HG02981 (cell line): ENCODE results near the gene IMP4.

Experiments
- ATAC-seq: cut with Tn5 transposase; IDR thresholded peaks from one replicate; pipeline ENCODE4 v1.9.1; 2021; ENCODE audit warnings: mild to moderate bottlenecking, moderate library complexity; ENCODE audit not compliant: unreplicated experiment

The IMP4 gene

GRCh38 chr2:130393318-130393910 is 50.7 kb downstream of the IMP4 start:
- ATAC-seq, result no peak
